Measurements from ENCODE around the gene SCLY. TPM values are rescaled to one million over a fixed set of nuclear protein-coding genes. Genes with fewer than 3 reads are reported as not detected.

Gene SCLY
- total RNA-seq = 22.1 and 36.3 TPM in 2 replicates

GRCh38 chr2:238060542-238061314, at the start of gene SCLY:
Gene SCLY (plus strand): TSS chr2:238061001. CDS start chr2:238061055, 54 bp downstream.

GRCh38 chr2:238100049-238100820, 39.4 kb downstream of the SCLY start, which contains the start of gene ESPNL:
Gene ESPNL (plus strand): TSS chr2:238100340. CDS start chr2:238100420, 80 bp downstream.

GRCh38 chr2:238138331-238139195, 77.8 kb downstream of the SCLY start, which contains the start of gene KLHL30:
Gene KLHL30 (plus strand): TSS chr2:238138668. CDS start chr2:238140755, 2,087 bp downstream.

Other genes with a start within 250 kb of the SCLY start
- gene RAMP1, start 201.4 kb upstream of the SCLY start, total RNA-seq = not detected in 2 replicates
- gene UBE2F, start 94.0 kb upstream of the SCLY start, total RNA-seq = 67.2 and 94.2 TPM in 2 replicates
- gene ESPNL, start 39.3 kb downstream of the SCLY start, total RNA-seq = not detected in 2 replicates
- gene KLHL30, start 77.7 kb downstream of the SCLY start, total RNA-seq = not detected in 2 replicates
- 0.30 and 0.32 TPM in 2 replicates for gene ERFE, start 98.0 kb downstream of the SCLY start, total RNA-seq
- gene ILKAP, start 142.7 kb downstream of the SCLY start, total RNA-seq = 17.5 and 22.5 TPM in 2 replicates
- gene HES6, start 179.0 kb downstream of the SCLY start, total RNA-seq = 5.9 and 8.8 TPM in 2 replicates
- gene PER2, start 227.6 kb downstream of the SCLY start, total RNA-seq = 0.61 and 0.65 TPM in 2 replicates